ENCODE data around the gene PIM2. TPM values are rescaled to one million over a fixed set of nuclear protein-coding genes. Genes with fewer than 3 reads are reported as not detected.
"Not testable (repeated sequence)": the region's sequence is repeated elsewhere in the genome, so short reads cannot be mapped to it uniquely, and the experiment has no call there.

PIM2 gene
- total and polyA plus RNA-seq, 7 donors = 2.4 to 42.0 (median 6.6) TPM

- H3K4me3 ChIP-seq = no peak overlapping the region
- peaks cover 0 to 24% (median 13%) of the 10 kb centered on the region in 4 donors for H3K4me1 ChIP-seq
- H3K27ac ChIP-seq = no peak overlapping the region
- H3K36me3 ChIP-seq = peaks cover 0 to 11% (median 0%) of the 10 kb centered on the region in 4 donors
- TF ChIP-seq, protein P1, sequence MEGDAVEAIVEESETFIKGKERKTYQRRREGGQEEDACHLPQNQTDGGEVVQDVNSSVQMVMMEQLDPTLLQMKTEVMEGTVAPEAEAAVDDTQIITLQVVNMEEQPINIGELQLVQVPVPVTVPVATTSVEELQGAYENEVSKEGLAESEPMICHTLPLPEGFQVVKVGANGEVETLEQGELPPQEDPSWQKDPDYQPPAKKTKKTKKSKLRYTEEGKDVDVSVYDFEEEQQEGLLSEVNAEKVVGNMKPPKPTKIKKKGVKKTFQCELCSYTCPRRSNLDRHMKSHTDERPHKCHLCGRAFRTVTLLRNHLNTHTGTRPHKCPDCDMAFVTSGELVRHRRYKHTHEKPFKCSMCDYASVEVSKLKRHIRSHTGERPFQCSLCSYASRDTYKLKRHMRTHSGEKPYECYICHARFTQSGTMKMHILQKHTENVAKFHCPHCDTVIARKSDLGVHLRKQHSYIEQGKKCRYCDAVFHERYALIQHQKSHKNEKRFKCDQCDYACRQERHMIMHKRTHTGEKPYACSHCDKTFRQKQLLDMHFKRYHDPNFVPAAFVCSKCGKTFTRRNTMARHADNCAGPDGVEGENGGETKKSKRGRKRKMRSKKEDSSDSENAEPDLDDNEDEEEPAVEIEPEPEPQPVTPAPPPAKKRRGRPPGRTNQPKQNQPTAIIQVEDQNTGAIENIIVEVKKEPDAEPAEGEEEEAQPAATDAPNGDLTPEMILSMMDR (IDR thresholded peaks at IDR 0.05) = no peak
- TF ChIP-seq POLR2AphosphoS5 (IDR thresholded peaks at IDR 0.05) = no peak
- no peak for TF ChIP-seq POLR2A (IDR thresholded peaks at IDR 0.05)
- no peak for TF ChIP-seq EP300 (IDR thresholded peaks at IDR 0.05)
- DNase-seq = no peak
- H3K27me3 ChIP-seq = no peaks in the 10 kb centered on the region
- WGBS, 2 donors = 88 to 96% methylated on average over 4 of the region's 4 CpGs
- H3K9me3 ChIP-seq = no peaks in the 10 kb centered on the region
- intact Hi-C loops (cut with DNase I) = loop anchor here (5.0 to 10.0 kb wide), 2 partner anchors 64 to 218 kb away; partner anchors contain the start of gene OTUD5
These were observed 25.9 kb downstream of the PIM2 start for GRCh38 chrX:48892896-48893295.

GRCh38 chrX:48891402-48892288, 27.2 kb downstream of the PIM2 start:
- H3K4me1 ChIP-seq = peaks cover 0 to 19% (median 11%) of the 10 kb centered on the region in 4 donors
- 1% methylated on average over 68 of the region's 68 CpGs for WGBS, 2 donors
- DNase-seq = peak; percentile 96
- no peaks in the 10 kb centered on the region for H3K27me3 ChIP-seq
- peak overlapping the region; percentile 80 to 85 (median 83) for H3K27ac ChIP-seq
- intact Hi-C loops (cut with DNase I) = loop anchor here (2.0 to 10.0 kb wide), 3 partner anchors 66 to 217 kb away; partner anchors contain the start of genes HDAC6 and OTUD5
- TF ChIP-seq, protein P1 (IDR thresholded peaks at IDR 0.05) = peak; percentile 15 to 45 (median 30)
- TF ChIP-seq POLR2AphosphoS5 (IDR thresholded peaks at IDR 0.05) (peak; percentile 7 to 83 (median 58)), EP300 (IDR thresholded peaks at IDR 0.05) (no peak), POLR2A (IDR thresholded peaks at IDR 0.05) (no peak)
- H3K4me3 ChIP-seq = peak overlapping the region; percentile 63 to 67 (median 64)
- H3K9me3 ChIP-seq = no peaks in the 10 kb centered on the region
- peaks cover 0 to 11% (median 0%) of the 10 kb centered on the region in 4 donors for H3K36me3 ChIP-seq

DNA sequence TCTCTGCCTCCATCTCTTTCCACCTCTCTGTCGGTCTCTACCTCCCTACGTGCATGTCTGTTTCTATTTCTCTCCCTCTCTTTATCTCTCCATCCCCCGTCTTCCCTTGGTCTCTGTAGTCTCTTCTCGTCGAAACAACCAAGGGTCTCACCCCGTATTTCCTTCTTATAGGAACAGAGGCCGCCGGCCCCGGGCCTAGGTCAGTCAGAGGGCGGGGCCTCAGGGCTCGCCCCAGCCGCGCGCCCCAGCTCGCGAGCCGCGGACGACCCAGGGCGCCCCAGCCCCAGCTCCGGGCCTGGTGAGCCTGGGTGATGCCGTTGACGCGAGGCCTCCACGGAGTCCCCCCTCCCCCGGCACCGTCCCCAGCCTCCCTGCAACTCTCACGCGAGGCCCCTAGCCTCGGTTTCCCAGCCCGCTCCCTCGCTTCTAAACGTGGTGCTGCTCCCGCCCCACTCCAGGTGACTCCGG, 27.9 kb downstream of the PIM2 start:
- WGBS, 2 donors = 0 to 1% methylated on average over 35 of the region's 35 CpGs
- peaks cover 0 to 11% (median 0%) of the 10 kb centered on the region in 4 donors for H3K36me3 ChIP-seq
- H3K27me3 ChIP-seq = no peaks in the 10 kb centered on the region
- TF ChIP-seq, protein P1 (IDR thresholded peaks at IDR 0.05) = no peak
- TF ChIP-seq EP300 (IDR thresholded peaks at IDR 0.05) = no peak
- TF ChIP-seq POLR2A (IDR thresholded peaks at IDR 0.05) = no peak
- TF ChIP-seq POLR2AphosphoS5 (IDR thresholded peaks at IDR 0.05) = no peak
- intact Hi-C loops (cut with DNase I) = loop anchor here (2.0 to 10.0 kb wide), 3 partner anchors 66 to 216 kb away; partner anchors contain the start of genes HDAC6 and OTUD5
- H3K27ac ChIP-seq = peak overlapping the region; percentile 80 to 85 (median 83)
- peak overlapping the region; percentile 63 to 67 (median 64) for H3K4me3 ChIP-seq
- peaks cover 0 to 12% (median 5%) of the 10 kb centered on the region in 4 donors for H3K4me1 ChIP-seq
- no peak for DNase-seq
- H3K9me3 ChIP-seq = no peaks in the 10 kb centered on the region

GRCh38 chrX:48890296-48890925, 28.4 kb downstream of the PIM2 start:
- H3K4me1 ChIP-seq = peaks cover 0 to 12% (median 5%) of the 10 kb centered on the region in 4 donors
- intact Hi-C loops (cut with DNase I) = loop anchor here (2.0 to 10.0 kb wide), 3 partner anchors 67 to 216 kb away; partner anchors contain the start of genes HDAC6 and OTUD5
- H3K9me3 ChIP-seq = no peaks in the 10 kb centered on the region
- DNase-seq = no peak
- H3K27me3 ChIP-seq = no peaks in the 10 kb centered on the region
- TF ChIP-seq POLR2AphosphoS5 (IDR thresholded peaks at IDR 0.05) (no peak), POLR2A (IDR thresholded peaks at IDR 0.05) (no peak), EP300 (IDR thresholded peaks at IDR 0.05) (no peak)
- TF ChIP-seq, protein P1 (IDR thresholded peaks at IDR 0.05) = no peak
- peaks cover 0 to 11% (median 0%) of the 10 kb centered on the region in 4 donors for H3K36me3 ChIP-seq
- peak overlapping the region; percentile 80 to 85 (median 83) for H3K27ac ChIP-seq
- WGBS, 2 donors = 19 to 30% methylated on average over 15 of the region's 15 CpGs
- H3K4me3 ChIP-seq = peak overlapping the region; percentile 63 to 67 (median 64)

GRCh38 chrX:48886586-48886985, 32.2 kb downstream of the PIM2 start:
- intact Hi-C loops (cut with DNase I); H3K9me3 ChIP-seq; DNase-seq; H3K27ac ChIP-seq; H3K36me3 ChIP-seq; H3K4me1 ChIP-seq; H3K4me3 ChIP-seq; H3K27me3 ChIP-seq: not testable (repeated sequence)
- 89 to 91% methylated on average over 5 of the region's 5 CpGs for WGBS, 2 donors

All from sigmoid colon (tissue), 7 donors.